AG04450 (cell line): ENCODE results near the gene RAMP2. TPM values are rescaled to one million over a fixed set of nuclear protein-coding genes. Genes with fewer than 3 reads are reported as not detected.
"Not testable (repeated sequence)": the region's sequence is repeated elsewhere in the genome, so short reads cannot be mapped to it uniquely, and the experiment has no call there.

ENCODE experiments used
- CTCF ChIA-PET: fragments of 300-600, 350-600 bp; formaldehyde crosslinking; extraction: SDS; loops from one replicate; lab custom pipeline; 2022; ENCODE audit warnings: antibody characterized with exemption, inconsistent platforms; lab: Charles Lee
- POLR2A ChIA-PET: fragments of 350-600 bp; formaldehyde crosslinking; extraction: SDS; loops from one replicate; lab custom pipeline; 2021; ENCODE audit warnings: antibody characterized with exemption, inconsistent platforms; lab: Yijun Ruan, JAX
- DNase-seq: peaks from one replicate; pipeline ENCODE4 v3.0.0-alpha.2; 2011; ENCODE audit warnings: low read depth, low spot score
- H3K27ac ChIP-seq: one replicate; pipeline ENCODE4 v1.5.1; 2012; ENCODE audit warnings: low read depth, low read length, control low read depth
- H3K27me3 ChIP-seq: one replicate; pipeline ENCODE4 v1.6.0; 2012; ENCODE audit warnings: low read length; ENCODE audit not compliant: control insufficient read depth, insufficient read depth
- H3K4me3 ChIP-seq: 2 replicates; pipeline ENCODE4 v1.5.1; 2011; ENCODE audit warnings: mild to moderate bottlenecking, low read depth, low read length, control low read depth
- H3K9me3 ChIP-seq: 2 replicates; pipeline ENCODE4 v1.5.1; 2012; ENCODE audit warnings: low read length; ENCODE audit not compliant: control insufficient read depth, insufficient read depth
- CTCF ChIP-seq: IDR thresholded peaks from 2 replicates; pipeline ENCODE4 v1.5.1; 2011; ENCODE audit warnings: low read depth, low read length, control low read depth, inconsistent platforms
- polyA plus RNA-seq: library from polyadenylated mRNA; depleted of rRNA; stranded (reverse); fragments of >200 nt; gene quantifications from 2 replicates; pipeline ENCODE4 v1.2.3, GENCODE V29; 2011

Gene RAMP2
- polyA plus RNA-seq, 1 experiment: 1.4 TPM

DNA sequence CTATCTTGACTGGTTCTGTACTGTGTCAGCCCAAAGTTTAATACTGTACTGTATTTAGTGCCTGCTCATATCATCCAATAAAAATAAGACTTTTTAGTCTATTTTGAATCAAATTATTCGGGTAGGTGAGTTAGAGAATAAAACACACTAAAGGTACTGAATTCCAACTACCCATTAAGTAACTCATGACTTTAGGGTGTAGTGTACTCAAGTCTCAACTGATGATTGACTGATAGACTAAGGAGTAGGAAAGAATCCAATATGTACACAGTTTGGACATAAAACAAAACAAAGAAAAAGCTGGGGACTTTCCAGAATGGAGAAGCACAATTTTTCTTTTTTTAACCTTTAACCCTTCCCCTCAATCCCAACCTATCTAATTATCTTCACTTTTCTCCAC is 20.3 kb upstream of the RAMP2 start:
- no peak for TF ChIP-seq CTCF
- POLR2A ChIA-PET: interaction anchor here (0.6 kb wide), 1 partner anchor 436 kb away, joined by 3 read pairs; no protein-coding TSS in a partner anchor
- CTCF ChIA-PET: no interaction called here
- no peak for DNase-seq
- no peaks in the 10 kb centered on the region for H3K27me3 ChIP-seq
- H3K4me3 ChIP-seq: no peak overlapping the region
- no peaks in the 10 kb centered on the region; the same call in 1 of the 2 replicates for H3K9me3 ChIP-seq
- H3K27ac ChIP-seq: no peak overlapping the region

- H3K9me3 ChIP-seq, DNase-seq, H3K27me3 ChIP-seq, H3K4me3 ChIP-seq, H3K27ac ChIP-seq: not testable (repeated sequence)
- CTCF ChIA-PET: interaction anchor here (0.6 to 1.6 kb wide), 4 partner anchors 21 to 264 kb away, joined by 3 to 9 read pairs (median 4); no protein-coding TSS in a partner anchor
- POLR2A ChIA-PET: interaction anchor here (0.7 kb wide), 1 partner anchor 82 kb away, joined by 5 read pairs; no protein-coding TSS in a partner anchor
These were observed 18.1 kb upstream of the RAMP2 start for GRCh38 chr17:42742916-42743315.

GRCh38 chr17:42743595-42744282 is 17.3 kb upstream of the RAMP2 start:
- H3K9me3 ChIP-seq: no peaks in the 10 kb centered on the region; the same call in 1 of the 2 replicates
- ChIA-PET CTCF (interaction anchor here (0.6 to 1.6 kb wide), 4 partner anchors 8 to 165 kb away, joined by 3 to 9 read pairs (median 4); no protein-coding TSS in a partner anchor), POLR2A (interaction anchor here (0.6 kb wide), 1 partner anchor 351 kb away, joined by 4 read pairs; no protein-coding TSS in a partner anchor)
- no peak overlapping the region for H3K27ac ChIP-seq
- H3K4me3 ChIP-seq: peak overlapping the region; percentile 84
- TF ChIP-seq CTCF: peak; percentile 32; the same call in 1 of the 2 replicates
- no peak for DNase-seq
- no peaks in the 10 kb centered on the region for H3K27me3 ChIP-seq

- POLR2A ChIA-PET: no interaction called here
- Histone ChIP-seq H3K27ac (peak overlapping the region; percentile 78), H3K27me3 (no peaks in the 10 kb centered on the region), H3K4me3 (peak overlapping the region; percentile 84), H3K9me3 (no peaks in the 10 kb centered on the region; the same call in 1 of the 2 replicates)
- DNase-seq: no peak
- CTCF ChIA-PET: interaction anchor here (0.8 kb wide), 1 partner anchor 76 kb away, joined by 4 read pairs; no protein-coding TSS in a partner anchor
- TF ChIP-seq CTCF: no peak
These were observed 16.7 kb upstream of the RAMP2 start for GRCh38 chr17:42744283-42744805.

- no peaks in the 10 kb centered on the region; the same call in 1 of the 2 replicates for H3K9me3 ChIP-seq
- peak within 1 kb of the TSS; percentile 78 for H3K27ac ChIP-seq
- peak within 1 kb of the TSS; percentile 84 for H3K4me3 ChIP-seq
- peak; percentile 61 for DNase-seq
- ChIA-PET CTCF (no interaction called here), POLR2A (no interaction called here)
- TF ChIP-seq CTCF: no peak
- no peaks in the 10 kb centered on the region for H3K27me3 ChIP-seq
These were observed 16.0 kb upstream of the RAMP2 start, which contains the start of gene EZH1 for GRCh38 chr17:42744806-42745617. TSS of gene EZH1 (minus strand) at chr17:42745040. CDS start at chr17:42728941, 16,099 bp downstream.
